Endothelial cell of umbilical vein (primary cell): ENCODE results near the gene METTL25.

ENCODE experiments used
- POLR2A ChIP-seq: IDR thresholded peaks from 2 replicates; pipeline ENCODE4 v1.6.1; 2012; ENCODE audit warnings: low read depth, mild to moderate bottlenecking, control low read depth, low read length
- TF ChIP-seq, protein P1 (sequence below), 2 donors: IDR thresholded peaks; 1 replicate in 1 of 2; 2 replicates in 1 of 2; pipeline ENCODE4 v1.5.1; 2011; ENCODE audit warnings: low read length in 2 of 2, mild to moderate bottlenecking in 2 of 2, moderate library complexity in 2 of 2, control low read depth in 1 of 2, inconsistent platforms in 1 of 2, low read depth in 1 of 2; ENCODE audit not compliant: insufficient read depth in 1 of 2; ENCODE audit errors: extremely low read depth in 1 of 2

DNA sequence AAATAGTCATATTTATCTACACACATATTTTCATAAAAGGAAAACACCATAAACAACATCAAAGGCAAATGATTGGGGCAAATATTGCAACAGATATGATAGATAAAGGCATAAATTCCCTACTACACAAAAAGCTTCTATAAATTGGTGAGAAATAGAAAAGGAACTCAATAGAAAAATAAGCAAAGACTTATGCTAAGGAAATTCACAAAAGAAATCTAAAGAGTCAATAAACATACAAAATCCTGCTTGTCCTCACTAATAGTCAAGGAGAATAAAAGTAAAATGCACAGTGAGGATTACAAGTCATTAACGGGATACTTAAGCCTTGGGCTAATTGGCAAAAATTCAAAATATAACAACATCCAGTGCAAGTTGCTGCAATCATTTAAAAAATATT lies 30.5 kb upstream of the METTL25 start:
- TF ChIP-seq, protein P1, sequence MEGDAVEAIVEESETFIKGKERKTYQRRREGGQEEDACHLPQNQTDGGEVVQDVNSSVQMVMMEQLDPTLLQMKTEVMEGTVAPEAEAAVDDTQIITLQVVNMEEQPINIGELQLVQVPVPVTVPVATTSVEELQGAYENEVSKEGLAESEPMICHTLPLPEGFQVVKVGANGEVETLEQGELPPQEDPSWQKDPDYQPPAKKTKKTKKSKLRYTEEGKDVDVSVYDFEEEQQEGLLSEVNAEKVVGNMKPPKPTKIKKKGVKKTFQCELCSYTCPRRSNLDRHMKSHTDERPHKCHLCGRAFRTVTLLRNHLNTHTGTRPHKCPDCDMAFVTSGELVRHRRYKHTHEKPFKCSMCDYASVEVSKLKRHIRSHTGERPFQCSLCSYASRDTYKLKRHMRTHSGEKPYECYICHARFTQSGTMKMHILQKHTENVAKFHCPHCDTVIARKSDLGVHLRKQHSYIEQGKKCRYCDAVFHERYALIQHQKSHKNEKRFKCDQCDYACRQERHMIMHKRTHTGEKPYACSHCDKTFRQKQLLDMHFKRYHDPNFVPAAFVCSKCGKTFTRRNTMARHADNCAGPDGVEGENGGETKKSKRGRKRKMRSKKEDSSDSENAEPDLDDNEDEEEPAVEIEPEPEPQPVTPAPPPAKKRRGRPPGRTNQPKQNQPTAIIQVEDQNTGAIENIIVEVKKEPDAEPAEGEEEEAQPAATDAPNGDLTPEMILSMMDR (IDR thresholded peaks at IDR 0.05; ENCODE audit: extremely low read depth in 1 of 2, insufficient read depth in 1 of 2, low read depth in 1 of 2, low read length in 2 of 2): no peak
- no peak for TF ChIP-seq POLR2A
